Testis (tissue), 3 donors: ENCODE data around the gene AIG1. TPM values are rescaled to one million over a fixed set of nuclear protein-coding genes. Genes with fewer than 3 reads are reported as not detected.

ENCODE experiments used
- DNase-seq: peaks from one replicate; pipeline ENCODE4 v3.0.0-alpha.2; 2019
- H3K27ac ChIP-seq, 2 donors: fragments of 200-600 bp; sonication (generic); one replicate each; pipeline ENCODE4 v1.5.1; 2019
- H3K27me3 ChIP-seq: fragments of 200-600 bp; sonication (generic); one replicate; pipeline ENCODE4 v1.5.1; 2019
- H3K36me3 ChIP-seq: fragments of 200-600 bp; sonication (generic); one replicate; pipeline ENCODE4 v1.5.1; 2017; ENCODE audit warnings: low read depth; ENCODE audit errors: missing control alignments
- H3K4me1 ChIP-seq: fragments of 200-600 bp; sonication (generic); one replicate; pipeline ENCODE4 v1.5.1; 2019
- H3K4me3 ChIP-seq, 2 donors: fragments of 200-600 bp; sonication (generic); one replicate each; pipeline ENCODE4 v1.5.1; 2017 to 2019
- H3K9me3 ChIP-seq: fragments of 200-600 bp; sonication (generic); one replicate; pipeline ENCODE4 v1.5.1; 2017
- CTCF ChIP-seq, 3 experiments: fragments of 450-650 bp in 2 of 3; fragments of 200-600 bp in 1 of 3; sonication (generic) in 1 of 3; IDR thresholded peaks; one replicate each; pipeline ENCODE4 v1.5.1; 2016 to 2019; ENCODE audit warnings: antibody characterized with exemption in 3 of 3, mild to moderate bottlenecking in 2 of 3, moderate library complexity in 1 of 3
- POLR2A ChIP-seq: fragments of 450-650 bp; IDR thresholded peaks from one replicate; pipeline ENCODE4 v1.6.1; 2017; ENCODE audit warnings: antibody characterized with exemption, mild to moderate bottlenecking, moderate library complexity
- WGBS, 2 donors: methylation state at CpG; one replicate each; pipeline ENCODE4 v1.1.5; 2018; 5-methylcytosine and 5-hydroxymethylcytosine counted together
- intact Hi-C: fragments of 100-400 bp; cut with DNase I; formaldehyde crosslinking; loops from one replicate; pipeline ENCODE4 v1.15.1; 2023; ENCODE audit warnings: low total_unique reads
- polyA plus RNA-seq: library from polyadenylated mRNA; stranded (reverse); fragments of 350-450 nt; fragmentation: Illumina TruSeq; extraction: RNeasy Lipid Tissue Mini Kit (QIAGEN cat#74804); gene quantifications from one replicate; pipeline ENCODE4 v1.2.3, GENCODE V29; 2014; ENCODE audit warnings: low read depth, low replicate concordance; ENCODE audit not compliant: insufficient read depth
- total RNA-seq, 2 donors: library from RNA; depleted of rRNA; stranded (reverse); fragments of >200 nt; gene quantifications; one replicate each; pipeline ENCODE4 v1.2.3, GENCODE V29; 2016

The AIG1 gene
- total and polyA plus RNA-seq, 3 donors from 2014 or later = 39.6 to 57.9 (median 50.7) TPM

DNA sequence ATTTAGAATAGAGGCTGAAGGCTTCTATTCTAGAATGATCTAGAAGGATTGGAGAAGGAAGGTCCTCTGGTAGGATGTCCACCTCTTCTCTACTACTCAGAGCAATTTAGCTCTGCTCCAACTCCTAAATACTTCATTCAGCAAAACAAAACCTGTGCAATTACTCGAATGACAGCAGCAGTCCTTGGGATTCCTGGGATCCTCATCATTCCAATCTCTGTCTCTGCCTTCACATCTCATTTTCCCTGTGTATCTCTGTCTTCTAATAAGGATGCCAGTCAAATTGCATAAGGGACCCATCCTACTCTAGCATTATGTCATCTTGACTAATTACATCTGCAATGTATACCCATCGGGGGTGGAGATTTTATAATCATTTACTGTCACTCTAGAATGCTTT lies 5.5 kb upstream of the AIG1 start:
- Histone ChIP-seq H3K27me3 (no peaks in the 10 kb centered on the region), H3K4me3 (no peak overlapping the region), H3K36me3 (no peaks in the 10 kb centered on the region), H3K27ac (no peak overlapping the region), H3K9me3 (no peaks in the 10 kb centered on the region), H3K4me1 (peaks cover 4% of the 10 kb centered on the region)
- WGBS, 2 donors = 88 to 89% methylated on average over 2 of the region's 2 CpGs
- intact Hi-C loops = no loop called here
- no peak for DNase-seq
- TF ChIP-seq POLR2A = no peak
- no peak for TF ChIP-seq CTCF (IDR thresholded peaks at IDR 0.05)

GRCh38 chr6:143055891-143056290 lies 4.8 kb upstream of the AIG1 start:
- Histone ChIP-seq H3K9me3 (no peaks in the 10 kb centered on the region), H3K4me1 (peaks cover 4% of the 10 kb centered on the region), H3K4me3 (no peak overlapping the region), H3K27me3 (no peaks in the 10 kb centered on the region), H3K27ac (no peak overlapping the region), H3K36me3 (no peaks in the 10 kb centered on the region)
- no peak for TF ChIP-seq CTCF (IDR thresholded peaks at IDR 0.05)
- intact Hi-C loops = no loop called here
- 78 to 87% methylated on average over 4 of the region's 4 CpGs for WGBS, 2 donors
- DNase-seq = no peak

GRCh38 chr6:143058987-143059386 lies 1.7 kb upstream of the AIG1 start:
- no peaks in the 10 kb centered on the region for H3K36me3 ChIP-seq
- no peaks in the 10 kb centered on the region for H3K27me3 ChIP-seq
- WGBS, 2 donors = 68 to 70% methylated on average over 7 of the region's 7 CpGs
- H3K9me3 ChIP-seq = no peaks in the 10 kb centered on the region
- no peak overlapping the region for H3K27ac ChIP-seq
- no peak overlapping the region for H3K4me3 ChIP-seq
- TF ChIP-seq CTCF (IDR thresholded peaks at IDR 0.05) (no peak), POLR2A (no peak)
- intact Hi-C loops = no loop called here
- peak; percentile 48 for DNase-seq
- H3K4me1 ChIP-seq = peaks cover 10% of the 10 kb centered on the region

GRCh38 chr6:143059663-143060353 lies 881 bp upstream of the AIG1 start:
- peak overlapping the region; percentile 86 to 96 for H3K4me3 ChIP-seq
- no peaks in the 10 kb centered on the region for H3K9me3 ChIP-seq
- no peak for TF ChIP-seq POLR2A
- no peak for TF ChIP-seq CTCF (IDR thresholded peaks at IDR 0.05)
- 6 to 7% methylated on average over 8 of the region's 8 CpGs for WGBS, 2 donors
- no peaks in the 10 kb centered on the region for H3K36me3 ChIP-seq
- intact Hi-C loops = no loop called here
- no peaks in the 10 kb centered on the region for H3K27me3 ChIP-seq
- DNase-seq = no peak
- peak overlapping the region; percentile 91 to 95 for H3K27ac ChIP-seq
- H3K4me1 ChIP-seq = peaks cover 10% of the 10 kb centered on the region

- DNase-seq = peak; percentile 89
- no peaks in the 10 kb centered on the region for H3K9me3 ChIP-seq
- H3K4me1 ChIP-seq = peaks cover 10% of the 10 kb centered on the region
- H3K27ac ChIP-seq = peak overlapping the region; percentile 91 to 95
- no peaks in the 10 kb centered on the region for H3K27me3 ChIP-seq
- no peak for TF ChIP-seq POLR2A
- peak in 1 of 3 experiments; percentile 18 for TF ChIP-seq CTCF (IDR thresholded peaks at IDR 0.05)
- peak overlapping the region; percentile 86 to 96 for H3K4me3 ChIP-seq
- intact Hi-C loops = no loop called here
- WGBS, 2 donors = 0% methylated on average over 3 to 20 of the region's 52 CpGs
- no peaks in the 10 kb centered on the region for H3K36me3 ChIP-seq
Measured at GRCh38 chr6:143060354-143060805, 309 bp upstream of the AIG1 start.
